Sigmoid colon (tissue), 4 donors: ENCODE results near the gene HEPHL1.

Experiments used
- EP300 ChIP-seq, 4 donors: sonication (generic); formaldehyde crosslinking; IDR thresholded peaks; one replicate each; pipeline ENCODE4 v1.6.1; 2017; ENCODE audit warnings: antibody characterized with exemption in 4 of 4
- POLR2A ChIP-seq, 2 donors: fragments of 450-650 bp; IDR thresholded peaks; one replicate each; pipeline ENCODE4 v1.6.1; 2016; ENCODE audit warnings: antibody characterized with exemption in 2 of 2, mild to moderate bottlenecking in 2 of 2, moderate library complexity in 2 of 2
- POLR2AphosphoS5 ChIP-seq, 4 donors: sonication (generic); formaldehyde crosslinking; IDR thresholded peaks; one replicate each; pipeline ENCODE4 v1.6.1; 2017; ENCODE audit warnings: antibody characterized with exemption in 4 of 4
- TF ChIP-seq, protein P1 (sequence below), 4 experiments: fragments of 450-650 bp in 3 of 4; fragments of 200-600 bp in 1 of 4; IDR thresholded peaks; one replicate each; pipeline ENCODE4 v1.5.1; 2016 to 2019; ENCODE audit warnings: antibody characterized with exemption in 4 of 4, mild to moderate bottlenecking in 3 of 4, moderate library complexity in 2 of 4

DNA sequence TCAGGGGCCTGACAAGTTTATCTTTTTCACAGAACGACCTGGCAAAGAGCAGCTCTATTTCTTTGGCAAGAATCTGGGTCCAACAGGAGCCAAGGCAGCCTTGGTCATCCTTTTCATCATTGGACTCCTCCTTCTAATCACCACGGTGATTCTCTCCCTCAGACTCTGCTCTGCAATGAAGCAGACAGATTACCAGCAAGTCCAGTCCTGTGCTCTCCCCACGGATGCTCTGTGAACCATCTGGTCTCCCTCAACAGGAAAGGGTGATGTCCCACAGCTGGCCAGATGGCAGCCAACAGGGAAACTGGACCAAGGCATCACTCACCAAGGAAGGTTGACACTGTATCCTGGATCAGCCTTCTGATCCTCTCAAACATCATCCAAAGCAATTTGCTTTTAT lies 90.5 kb downstream of the HEPHL1 start:
- TF ChIP-seq POLR2A (IDR thresholded peaks at IDR 0.05): no peak
- TF ChIP-seq, protein P1, sequence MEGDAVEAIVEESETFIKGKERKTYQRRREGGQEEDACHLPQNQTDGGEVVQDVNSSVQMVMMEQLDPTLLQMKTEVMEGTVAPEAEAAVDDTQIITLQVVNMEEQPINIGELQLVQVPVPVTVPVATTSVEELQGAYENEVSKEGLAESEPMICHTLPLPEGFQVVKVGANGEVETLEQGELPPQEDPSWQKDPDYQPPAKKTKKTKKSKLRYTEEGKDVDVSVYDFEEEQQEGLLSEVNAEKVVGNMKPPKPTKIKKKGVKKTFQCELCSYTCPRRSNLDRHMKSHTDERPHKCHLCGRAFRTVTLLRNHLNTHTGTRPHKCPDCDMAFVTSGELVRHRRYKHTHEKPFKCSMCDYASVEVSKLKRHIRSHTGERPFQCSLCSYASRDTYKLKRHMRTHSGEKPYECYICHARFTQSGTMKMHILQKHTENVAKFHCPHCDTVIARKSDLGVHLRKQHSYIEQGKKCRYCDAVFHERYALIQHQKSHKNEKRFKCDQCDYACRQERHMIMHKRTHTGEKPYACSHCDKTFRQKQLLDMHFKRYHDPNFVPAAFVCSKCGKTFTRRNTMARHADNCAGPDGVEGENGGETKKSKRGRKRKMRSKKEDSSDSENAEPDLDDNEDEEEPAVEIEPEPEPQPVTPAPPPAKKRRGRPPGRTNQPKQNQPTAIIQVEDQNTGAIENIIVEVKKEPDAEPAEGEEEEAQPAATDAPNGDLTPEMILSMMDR (IDR thresholded peaks at IDR 0.05): no peak
- no peak for TF ChIP-seq EP300 (IDR thresholded peaks at IDR 0.05)
- peak in 2 of 4 donors; percentile 19 to 27 for TF ChIP-seq POLR2AphosphoS5 (IDR thresholded peaks at IDR 0.05)
